Middle frontal gyrus (tissue), 1 donor: Measurements from ENCODE around the gene NDNF.

Experiments
- DNase-seq: peaks from one replicate; pipeline ENCODE4 v3.0.0-alpha.2; 2015; ENCODE audit warnings: low spot score; ENCODE audit errors: extremely low spot score

NDNF gene, protein sequence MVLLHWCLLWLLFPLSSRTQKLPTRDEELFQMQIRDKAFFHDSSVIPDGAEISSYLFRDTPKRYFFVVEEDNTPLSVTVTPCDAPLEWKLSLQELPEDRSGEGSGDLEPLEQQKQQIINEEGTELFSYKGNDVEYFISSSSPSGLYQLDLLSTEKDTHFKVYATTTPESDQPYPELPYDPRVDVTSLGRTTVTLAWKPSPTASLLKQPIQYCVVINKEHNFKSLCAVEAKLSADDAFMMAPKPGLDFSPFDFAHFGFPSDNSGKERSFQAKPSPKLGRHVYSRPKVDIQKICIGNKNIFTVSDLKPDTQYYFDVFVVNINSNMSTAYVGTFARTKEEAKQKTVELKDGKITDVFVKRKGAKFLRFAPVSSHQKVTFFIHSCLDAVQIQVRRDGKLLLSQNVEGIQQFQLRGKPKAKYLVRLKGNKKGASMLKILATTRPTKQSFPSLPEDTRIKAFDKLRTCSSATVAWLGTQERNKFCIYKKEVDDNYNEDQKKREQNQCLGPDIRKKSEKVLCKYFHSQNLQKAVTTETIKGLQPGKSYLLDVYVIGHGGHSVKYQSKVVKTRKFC

GRCh38 chr4:121072224-121073003 lies at the start of gene NDNF:
Gene NDNF (minus strand): TSS chr4:121072535. CDS start chr4:121045837, 26,698 bp downstream.
- DNase-seq: no peak

- DNase-seq: no peak
Measured at GRCh38 chr4:121119715-121120114, 47.4 kb upstream of the NDNF start.

DNA sequence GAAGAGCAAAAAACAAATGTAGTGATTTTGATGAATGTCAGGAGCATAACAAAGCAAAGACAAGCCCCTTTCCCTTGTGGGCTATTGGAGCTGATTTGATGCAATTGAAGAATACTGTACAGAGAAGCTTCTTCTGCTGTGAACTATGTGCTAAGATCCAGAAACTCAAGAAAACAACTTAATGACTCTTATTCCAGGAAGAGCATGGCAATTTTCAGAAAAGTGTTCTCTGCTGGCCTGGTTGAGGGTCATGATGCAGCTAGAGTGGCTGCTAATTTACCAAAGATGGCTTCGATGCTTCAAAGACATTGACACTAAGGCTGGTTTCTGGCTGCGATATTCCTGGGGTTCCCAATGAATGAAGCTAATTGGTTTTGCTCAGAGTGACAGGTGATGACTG lies 46.0 kb upstream of the NDNF start:
- DNase-seq: no peak

DNA sequence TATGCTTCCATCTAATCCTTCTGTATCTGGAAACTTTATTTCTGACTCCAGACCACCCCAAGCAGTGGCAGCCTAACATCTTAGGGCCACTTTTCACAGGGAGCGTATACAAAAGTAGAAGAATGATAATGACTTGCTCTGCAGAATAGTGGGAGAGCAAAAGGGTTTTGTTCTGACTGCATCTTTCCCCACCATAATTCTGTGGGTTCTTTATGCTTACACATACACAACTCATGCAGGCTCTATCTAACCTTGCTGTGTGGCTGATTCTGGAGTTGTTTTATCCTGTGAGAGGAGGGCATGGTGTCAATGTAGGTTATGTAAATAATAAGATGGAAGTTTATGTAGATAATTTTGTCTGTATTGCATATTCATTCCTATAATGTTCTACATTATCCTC lies 42.4 kb upstream of the NDNF start:
- DNase-seq: no peak

DNA sequence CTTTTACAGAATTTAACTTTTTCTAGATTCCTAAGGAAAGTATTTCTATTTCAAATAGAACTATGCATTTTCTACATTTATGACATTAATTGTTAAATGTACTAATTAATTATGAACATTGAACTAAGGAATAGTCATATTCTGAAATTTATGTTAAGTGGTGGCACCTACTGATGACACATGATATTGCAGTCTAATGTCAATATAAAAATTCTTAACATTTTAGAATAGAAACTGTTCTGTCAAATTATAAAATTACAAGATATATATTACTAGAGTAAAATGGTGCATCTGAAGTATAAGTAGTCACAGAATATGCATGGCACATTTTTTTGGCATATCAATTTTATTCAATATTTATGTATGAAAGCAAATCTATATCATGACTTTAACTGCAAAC lies 40.2 kb upstream of the NDNF start:
- DNase-seq: no peak

DNA sequence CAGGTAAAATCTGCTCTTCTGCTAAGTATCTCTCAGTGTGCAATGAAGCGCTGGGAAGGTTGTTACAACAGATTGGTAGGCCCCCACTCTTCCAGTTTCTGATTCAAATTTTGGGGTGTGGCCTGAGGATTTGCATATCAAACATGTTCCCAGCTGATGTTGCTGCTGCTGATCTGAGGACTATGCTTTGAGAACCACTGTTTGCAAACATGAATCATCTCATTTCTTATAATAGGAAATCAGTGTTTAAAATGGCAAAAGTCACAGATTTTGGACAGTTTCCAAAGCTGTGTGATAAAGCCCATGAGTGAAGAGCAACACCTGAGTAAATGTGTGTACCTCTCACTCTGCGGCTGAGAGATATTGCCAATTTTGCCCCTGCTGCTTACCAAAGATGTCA lies 36.2 kb upstream of the NDNF start:
- no peak for DNase-seq

GRCh38 chr4:121107507-121107906 lies 35.2 kb upstream of the NDNF start:
- no peak for DNase-seq

GRCh38 chr4:121100093-121100775 lies 27.9 kb upstream of the NDNF start:
- no peak for DNase-seq

DNA sequence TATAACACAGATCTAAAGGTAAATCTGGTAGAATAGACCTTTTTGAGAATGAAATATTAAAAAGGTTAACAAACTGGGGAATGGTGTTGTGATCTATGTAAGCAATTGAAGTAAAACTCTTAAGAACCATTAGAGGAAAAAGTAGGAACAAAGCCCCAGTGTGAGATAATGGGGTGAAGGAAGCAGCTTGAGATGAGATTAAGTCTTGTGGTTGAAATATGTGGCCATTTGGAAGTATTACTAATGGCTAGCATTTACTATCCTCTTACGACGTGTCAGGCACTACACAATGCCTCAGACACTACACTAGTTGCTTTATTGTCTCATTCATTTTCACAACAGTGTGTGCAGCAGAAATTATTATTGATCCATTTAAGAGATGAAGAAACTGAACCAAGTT lies 25.9 kb upstream of the NDNF start:
- no peak for DNase-seq

DNA sequence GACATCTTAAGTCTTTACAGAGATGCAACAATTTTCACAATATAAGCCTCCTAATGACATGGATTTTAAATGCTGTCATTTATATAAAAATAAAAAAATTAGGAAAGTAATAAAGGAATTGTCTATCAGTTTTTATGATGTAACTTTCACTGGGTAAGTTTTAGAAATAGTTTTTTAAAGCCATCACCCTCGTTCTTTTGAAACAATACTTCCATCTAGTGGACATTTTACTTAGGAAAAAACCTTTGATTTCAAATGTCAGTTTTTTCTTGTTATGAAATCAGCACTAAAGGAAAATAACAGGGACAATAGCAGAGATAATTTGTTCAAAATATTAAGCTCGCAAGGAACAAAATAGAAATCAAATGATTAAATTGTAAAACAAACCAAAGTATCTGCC lies 24.3 kb upstream of the NDNF start:
- DNase-seq: peak; percentile 48

- DNase-seq: no peak
Measured at GRCh38 chr4:121096191-121096590, 23.9 kb upstream of the NDNF start.

DNA sequence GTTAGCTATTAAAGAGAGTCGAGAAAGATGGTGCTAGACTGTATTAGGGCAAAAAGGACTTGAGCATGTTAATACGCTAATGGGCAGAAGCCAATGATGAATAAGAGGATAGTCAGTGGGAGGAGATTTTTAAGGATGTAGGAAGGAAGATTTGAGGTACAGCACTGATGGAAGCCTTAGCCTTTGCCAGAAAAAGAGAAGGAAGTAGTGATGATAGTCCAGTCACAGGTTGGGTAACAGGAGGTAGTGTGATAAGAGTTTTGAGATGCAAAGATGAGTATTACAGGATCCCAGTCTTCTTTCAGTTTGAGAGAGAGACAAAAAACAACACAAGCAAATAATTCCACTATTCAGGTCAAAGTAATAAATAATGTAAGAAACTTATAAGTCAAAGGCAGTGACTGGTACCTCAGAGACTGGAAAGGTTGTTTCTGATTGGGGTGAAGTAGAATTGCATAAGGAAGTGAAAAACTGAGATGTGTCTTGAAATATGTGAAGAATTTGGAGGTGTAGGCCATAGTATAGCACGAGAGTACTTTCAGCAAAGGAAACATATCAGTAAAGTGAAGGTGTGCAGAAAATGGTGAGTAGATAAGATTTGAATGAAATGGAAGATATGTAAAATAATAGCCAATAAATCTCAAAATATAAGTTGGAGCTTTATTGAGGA lies 22.1 kb upstream of the NDNF start:
- DNase-seq: no peak

GRCh38 chr4:121093261-121093660 lies 20.9 kb upstream of the NDNF start:
- DNase-seq: no peak

DNA sequence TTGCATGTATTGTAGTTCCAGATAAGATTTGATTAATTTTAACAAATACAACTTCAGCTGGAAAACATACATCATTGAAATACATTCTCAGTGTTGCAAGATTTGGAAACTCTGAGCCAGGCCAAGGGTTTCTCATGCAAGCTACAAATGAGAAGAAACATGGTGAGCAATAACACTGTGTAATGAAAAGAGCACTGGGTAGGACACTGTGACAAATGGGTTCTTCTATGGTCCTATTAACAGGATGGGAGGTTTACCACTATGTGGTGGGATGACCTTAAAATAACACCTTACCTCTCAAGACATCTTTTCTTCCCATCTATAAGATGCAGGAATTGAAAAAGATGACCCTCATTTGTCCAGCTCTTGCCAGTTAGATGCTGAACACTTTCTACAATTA lies 19.6 kb upstream of the NDNF start:
- no peak for DNase-seq

DNA sequence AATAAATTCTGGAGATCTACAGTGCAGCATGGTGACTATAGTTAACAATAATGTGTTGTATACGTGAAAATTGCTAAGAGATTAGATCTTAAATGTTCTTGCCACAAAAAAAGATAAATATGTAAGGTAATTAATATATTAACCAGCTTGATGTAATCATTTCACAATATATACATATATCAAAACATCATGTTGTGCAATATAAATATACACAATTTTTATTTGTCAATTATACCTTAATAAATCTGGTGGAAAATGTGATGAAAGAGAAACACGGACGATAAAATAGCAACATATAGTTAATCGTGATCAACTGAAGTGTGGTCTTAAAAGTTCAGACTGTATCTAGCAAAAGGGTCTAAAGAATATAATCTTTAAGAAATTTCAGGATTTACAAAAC lies 16.5 kb upstream of the NDNF start:
- DNase-seq: no peak

GRCh38 chr4:121079376-121079775 lies 7.0 kb upstream of the NDNF start:
- no peak for DNase-seq

GRCh38 chr4:121077496-121077895 lies 5.2 kb upstream of the NDNF start:
- DNase-seq: no peak

GRCh38 chr4:121076416-121076815 lies 4.1 kb upstream of the NDNF start:
- DNase-seq: no peak

GRCh38 chr4:121073672-121074381 lies 1.5 kb upstream of the NDNF start:
- DNase-seq: no peak

- DNase-seq: no peak
Measured at GRCh38 chr4:121073004-121073435, 685 bp upstream of the NDNF start.
